H9 (cell line): ENCODE measurements around the gene EZH2. TPM values are rescaled to one million over a fixed set of nuclear protein-coding genes. Genes with fewer than 3 reads are reported as not detected.
A peak's percentile ranks its signal among the peaks of the same experiment; 100 is the strongest.

Experiments
- DNase-seq: peaks from one replicate; pipeline ENCODE4 v3.0.0-alpha.2; 2017
- H2AFZ ChIP-seq: one replicate; pipeline ENCODE4 v1.6.1; 2013; ENCODE audit warnings: mild to moderate bottlenecking, low read length, control low read depth, moderate library complexity
- H2AK5ac ChIP-seq: 2 replicates; pipeline ENCODE4 v1.6.1; 2013; ENCODE audit warnings: low read length, control low read depth, mixed read lengths; ENCODE audit not compliant: insufficient read length
- H2BK120ac ChIP-seq: one replicate; pipeline ENCODE4 v1.6.1; 2013; ENCODE audit warnings: low read depth, mild to moderate bottlenecking, low read length, control low read depth, inconsistent platforms; ENCODE audit not compliant: poor library complexity, severe bottlenecking
- H2BK12ac ChIP-seq: 2 replicates; pipeline ENCODE4 v1.6.1; 2013; ENCODE audit warnings: low read length, control low read depth, mixed read lengths, low read depth; ENCODE audit not compliant: insufficient read length
- H2BK15ac ChIP-seq: 2 replicates; pipeline ENCODE4 v1.6.1; 2013; ENCODE audit warnings: low read depth, low read length, control low read depth
- H2BK20ac ChIP-seq: one replicate; pipeline ENCODE4 v1.6.1; 2013; ENCODE audit warnings: low read depth, mild to moderate bottlenecking, low read length, control low read depth, inconsistent platforms; ENCODE audit not compliant: poor library complexity, severe bottlenecking
- H2BK5ac ChIP-seq: 2 replicates; pipeline ENCODE4 v1.6.1; 2013; ENCODE audit warnings: low read length, control low read depth, mixed read lengths; ENCODE audit not compliant: insufficient read length
- H3K14ac ChIP-seq: 2 replicates; pipeline ENCODE4 v1.6.1; 2013; ENCODE audit warnings: low read length, control low read depth; ENCODE audit not compliant: insufficient read depth
- H3K18ac ChIP-seq: 2 replicates; pipeline ENCODE4 v1.6.1; 2013; ENCODE audit warnings: low read depth, mild to moderate bottlenecking, mixed read lengths, low read length, control low read depth; ENCODE audit not compliant: insufficient read length
- H3K23ac ChIP-seq: 2 replicates; pipeline ENCODE4 v1.6.1; 2013; ENCODE audit warnings: low read length, control low read depth, mixed read lengths, low read depth; ENCODE audit not compliant: insufficient read length
- H3K23me2 ChIP-seq: 2 replicates; pipeline ENCODE4 v1.6.1; 2013; ENCODE audit warnings: low read depth, mild to moderate bottlenecking, mixed read lengths, low read length, control low read depth; ENCODE audit not compliant: insufficient read length, poor library complexity, severe bottlenecking
- H3K27ac ChIP-seq: 2 replicates; pipeline ENCODE4 v1.5.1; 2013; ENCODE audit warnings: low read length, control low read depth, mixed read lengths, low read depth; ENCODE audit not compliant: insufficient read length
- H3K27me3 ChIP-seq: 2 replicates; pipeline ENCODE4 v1.6.1; 2013; ENCODE audit warnings: low read length, control low read depth, inconsistent platforms; ENCODE audit not compliant: insufficient read depth
- H3K4ac ChIP-seq: 2 replicates; pipeline ENCODE4 v1.6.1; 2013; ENCODE audit warnings: low read depth, mild to moderate bottlenecking, control low read depth, inconsistent platforms, low read length, moderate library complexity
- H3K4me1 ChIP-seq: 2 replicates; pipeline ENCODE4 v1.6.1; 2013; ENCODE audit warnings: low read length, control low read depth, inconsistent platforms; ENCODE audit not compliant: insufficient read depth
- H3K4me2 ChIP-seq: 2 replicates; pipeline ENCODE4 v1.6.1; 2013; ENCODE audit warnings: low read length, control low read depth, mixed read lengths; ENCODE audit not compliant: insufficient read length, insufficient read depth
- H3K56ac ChIP-seq: 2 replicates; pipeline ENCODE4 v1.6.1; 2013; ENCODE audit warnings: low read depth, mild to moderate bottlenecking, mixed read lengths, low read length, control low read depth; ENCODE audit not compliant: insufficient read length
- H3K79me1 ChIP-seq: 2 replicates; pipeline ENCODE4 v1.6.1; 2013; ENCODE audit warnings: low read depth, mild to moderate bottlenecking, moderate library complexity, low read length, control low read depth, inconsistent platforms; ENCODE audit not compliant: insufficient read depth, poor library complexity, severe bottlenecking
- H3K79me2 ChIP-seq: 2 replicates; pipeline ENCODE4 v1.6.1; 2013; ENCODE audit warnings: low read length, control low read depth, inconsistent platforms; ENCODE audit not compliant: insufficient read depth
- H3K9ac ChIP-seq: 2 replicates; pipeline ENCODE4 v1.6.1; 2013; ENCODE audit warnings: low read length, control low read depth, mixed read lengths; ENCODE audit not compliant: insufficient read length; ENCODE audit errors: extremely low read depth
- H3K9me3 ChIP-seq: one replicate; pipeline ENCODE4 v1.6.1; 2013; ENCODE audit warnings: low read depth, low read length, inconsistent platforms; ENCODE audit not compliant: control insufficient read depth
- H3T11ph ChIP-seq: one replicate; pipeline ENCODE4 v1.6.1; 2013; ENCODE audit warnings: mild to moderate bottlenecking, low read length, control low read depth, inconsistent platforms
- H4K20me1 ChIP-seq: one replicate; pipeline ENCODE4 v1.6.1; 2013; ENCODE audit not compliant: control insufficient read depth, insufficient read length, insufficient read depth
- H4K5ac ChIP-seq: 2 replicates; pipeline ENCODE4 v1.6.1; 2013; ENCODE audit warnings: low read depth, mild to moderate bottlenecking, mixed read lengths, low read length, control low read depth; ENCODE audit not compliant: insufficient read length
- H4K8ac ChIP-seq: replicated peaks from 2 replicates; pipeline ENCODE4 v1.6.1; 2013; ENCODE audit warnings: low read length, control low read depth, mixed read lengths, low read depth; ENCODE audit not compliant: insufficient read length
- H4K91ac ChIP-seq: 2 replicates; pipeline ENCODE4 v1.6.1; 2013; ENCODE audit warnings: low read depth, mild to moderate bottlenecking, moderate library complexity, mixed read lengths, low read length, control low read depth; ENCODE audit not compliant: insufficient read length
- H3K27ac Mint-ChIP-seq, 3 experiments: 2 replicates in 2 of 3; 3 replicates in 1 of 3; pipeline ENCODE4 v1.8.0; 2020 to 2021; ENCODE audit warnings: mixed read lengths in 3 of 3, mild to moderate bottlenecking in 1 of 3, moderate library complexity in 1 of 3
- H3K27me3 Mint-ChIP-seq: 2 replicates; pipeline ENCODE4 v1.8.0; 2021; ENCODE audit warnings: low read depth, mild to moderate bottlenecking, moderate library complexity, mixed read lengths
- H3K36me3 Mint-ChIP-seq, 3 experiments: 2 replicates in 2 of 3; 3 replicates in 1 of 3; pipeline ENCODE4 v1.8.0; 2020 to 2021; ENCODE audit warnings: low read depth in 3 of 3, mixed read lengths in 3 of 3; ENCODE audit not compliant: insufficient read depth in 1 of 3
- H3K4me1 Mint-ChIP-seq, 2 experiments: 2 replicates each; pipeline ENCODE4 v1.8.0; 2020; ENCODE audit warnings: mixed read lengths in 2 of 2
- H3K4me3 Mint-ChIP-seq, 2 experiments: 2 replicates in 1 of 2; 3 replicates in 1 of 2; pipeline ENCODE4 v1.8.0; 2020 to 2021; ENCODE audit warnings: mild to moderate bottlenecking in 2 of 2, mixed read lengths in 2 of 2, moderate library complexity in 1 of 2
- H3K9me3 Mint-ChIP-seq, 2 experiments: 2 replicates in 1 of 2; 3 replicates in 1 of 2; pipeline ENCODE4 v1.8.0; 2020; ENCODE audit warnings: mild to moderate bottlenecking in 2 of 2, mixed read lengths in 2 of 2, moderate library complexity in 1 of 2
- WGBS: extraction: QIAGEN DNeasy Blood & Tissue Kit; methylation state at CpG from one replicate; pipeline ENCODE4 v1.1.7; 2013; ENCODE audit warnings: missing lambda C conversion rate, low lambda C conversion rate, mixed read lengths; ENCODE audit not compliant: insufficient read length; ENCODE audit errors: extremely low coverage; 5-methylcytosine and 5-hydroxymethylcytosine counted together
- total RNA-seq: library from RNA; stranded (reverse); gene quantifications from 2 replicates; pipeline ENCODE4 v1.2.1, GENCODE V29; 2021
- TF ChIP-seq, protein P1 (sequence below): fragments of 200-600 bp; sonication (generic); conservative IDR thresholded peaks from 3 replicates; pipeline ENCODE4 v1.8.0; 2021; ENCODE audit warnings: antibody characterized with exemption, mild to moderate bottlenecking

EZH2 gene
- total RNA-seq, 1 experiment from 2014 or later = 41.3 TPM

DNA sequence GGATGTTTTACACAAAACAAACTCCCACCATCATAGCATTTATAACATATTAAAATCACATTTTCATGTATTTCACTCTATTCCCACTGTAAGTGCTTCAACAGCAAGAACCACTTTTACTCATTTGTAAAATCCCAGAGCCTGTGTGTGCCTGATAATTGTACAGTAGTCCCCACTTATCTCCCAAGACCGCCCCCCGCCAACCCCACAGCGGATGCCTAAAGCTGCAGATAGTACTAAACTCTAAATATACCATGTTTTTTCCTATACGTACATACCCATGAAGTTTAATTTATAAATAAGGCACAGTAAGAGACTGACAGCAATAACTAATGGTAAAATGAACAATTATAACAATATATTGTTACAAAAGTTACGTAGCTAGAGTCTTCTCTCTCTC, 33.5 kb downstream of the EZH2 start:
- Histone ChIP-seq H4K91ac (no peak overlapping the region), H3K4me2 (no peak overlapping the region), H3K14ac (no peak overlapping the region), H3K56ac (no peak overlapping the region), H2BK15ac (no peak overlapping the region), H2AK5ac (no peak overlapping the region), H3T11ph (no peak overlapping the region), H4K20me1 (no peaks in the 10 kb centered on the region), H2BK120ac (no peak overlapping the region), H2AFZ (no peak overlapping the region), H3K27ac (no peak overlapping the region), H4K5ac (no peak overlapping the region), H3K9me3 (no peaks in the 10 kb centered on the region), H4K8ac (no peak overlapping the region), H3K79me1 (no peaks in the 10 kb centered on the region), H3K79me2 (peaks cover 34% of the 10 kb centered on the region; the same call in 1 of the 2 replicates), H3K27me3 (no peaks in the 10 kb centered on the region), H3K23me2 (no peaks in the 10 kb centered on the region), H3K18ac (no peak overlapping the region), H2BK5ac (no peak overlapping the region), H3K9ac (no peak overlapping the region), H3K4ac (no peak overlapping the region), H3K4me1 (peaks cover 13% of the 10 kb centered on the region), H3K23ac (no peak overlapping the region), H2BK20ac (no peak overlapping the region), H2BK12ac (no peak overlapping the region)
- Mint-ChIP-seq H3K36me3 (peaks cover 0 to 5% (median 0%) of the 10 kb centered on the region in 3 experiments; a peak in 1 of 7 replicates), H3K27me3 (no peaks in the 10 kb centered on the region), H3K4me1 (peaks cover 51 to 55% of the 10 kb centered on the region in 2 experiments), H3K4me3 (no peak overlapping the region), H3K27ac (peak overlapping the region in 1 of 3 experiments; percentile 75; a peak in 1 of 7 replicates), H3K9me3 (no peaks in the 10 kb centered on the region)
- DNase-seq = no peak
- TF ChIP-seq, protein P1, sequence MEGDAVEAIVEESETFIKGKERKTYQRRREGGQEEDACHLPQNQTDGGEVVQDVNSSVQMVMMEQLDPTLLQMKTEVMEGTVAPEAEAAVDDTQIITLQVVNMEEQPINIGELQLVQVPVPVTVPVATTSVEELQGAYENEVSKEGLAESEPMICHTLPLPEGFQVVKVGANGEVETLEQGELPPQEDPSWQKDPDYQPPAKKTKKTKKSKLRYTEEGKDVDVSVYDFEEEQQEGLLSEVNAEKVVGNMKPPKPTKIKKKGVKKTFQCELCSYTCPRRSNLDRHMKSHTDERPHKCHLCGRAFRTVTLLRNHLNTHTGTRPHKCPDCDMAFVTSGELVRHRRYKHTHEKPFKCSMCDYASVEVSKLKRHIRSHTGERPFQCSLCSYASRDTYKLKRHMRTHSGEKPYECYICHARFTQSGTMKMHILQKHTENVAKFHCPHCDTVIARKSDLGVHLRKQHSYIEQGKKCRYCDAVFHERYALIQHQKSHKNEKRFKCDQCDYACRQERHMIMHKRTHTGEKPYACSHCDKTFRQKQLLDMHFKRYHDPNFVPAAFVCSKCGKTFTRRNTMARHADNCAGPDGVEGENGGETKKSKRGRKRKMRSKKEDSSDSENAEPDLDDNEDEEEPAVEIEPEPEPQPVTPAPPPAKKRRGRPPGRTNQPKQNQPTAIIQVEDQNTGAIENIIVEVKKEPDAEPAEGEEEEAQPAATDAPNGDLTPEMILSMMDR = no peak
- no CpG with 5 or more reads among the region's 5 CpGs for WGBS
